HUDEP-2 (cell line): ENCODE results near the gene KCNMB1.
"Not testable (repeated sequence)": the region's sequence is repeated elsewhere in the genome, so short reads cannot be mapped to it uniquely, and the experiment has no call there.

Experiments
- DNase-seq, 76 experiments: peaks; one replicate each; lab custom pipeline; 2025; ENCODE audit not compliant: unreplicated experiment in 76 of 76; lab: John Stamatoyannopoulos, UW

KCNMB1 gene

GRCh38 chr5:170380361-170380951 lies 8.7 kb downstream of the KCNMB1 start:
- DNase-seq = no peak

DNA sequence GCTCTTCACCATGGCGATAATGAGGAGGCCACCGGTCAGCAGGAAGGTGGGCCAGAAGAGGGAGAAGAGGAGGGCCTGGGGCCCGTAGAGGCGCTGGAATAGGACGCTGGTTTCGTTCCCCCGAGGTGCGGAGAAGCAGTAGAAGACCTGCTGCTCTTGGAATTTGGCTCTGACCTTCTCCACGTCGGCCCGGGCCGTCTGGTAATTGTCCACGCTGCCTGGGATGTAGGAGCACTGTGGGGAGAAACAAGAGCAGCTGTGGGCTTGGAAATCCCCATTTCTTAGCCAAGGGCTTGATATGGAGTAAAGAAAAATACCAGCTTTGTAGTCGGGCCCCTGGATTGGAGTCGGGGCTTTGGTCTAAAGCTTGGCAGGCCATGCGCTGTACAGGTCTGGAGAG lies 10.4 kb downstream of the KCNMB1 start:
- no peak for DNase-seq

DNA sequence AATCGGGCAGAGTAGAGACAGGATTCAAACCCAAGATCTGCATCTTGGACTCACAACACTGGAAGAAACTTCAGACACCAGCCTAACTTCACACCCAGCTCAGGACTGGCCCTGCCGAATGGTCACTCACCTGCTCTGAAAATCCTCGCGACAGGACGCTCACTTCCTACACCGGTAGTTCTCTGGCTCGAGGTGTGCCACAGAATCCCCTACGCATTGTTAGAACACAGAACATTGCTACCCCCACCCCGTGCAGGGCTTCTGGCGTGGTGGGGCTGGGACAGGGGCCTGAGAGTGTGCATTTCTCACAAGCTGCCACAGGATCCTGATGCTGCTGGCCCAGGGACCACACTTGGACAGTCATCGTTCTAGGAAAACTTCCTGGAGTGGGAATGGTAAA lies 12.1 kb downstream of the KCNMB1 start:
- DNase-seq = no peak

DNA sequence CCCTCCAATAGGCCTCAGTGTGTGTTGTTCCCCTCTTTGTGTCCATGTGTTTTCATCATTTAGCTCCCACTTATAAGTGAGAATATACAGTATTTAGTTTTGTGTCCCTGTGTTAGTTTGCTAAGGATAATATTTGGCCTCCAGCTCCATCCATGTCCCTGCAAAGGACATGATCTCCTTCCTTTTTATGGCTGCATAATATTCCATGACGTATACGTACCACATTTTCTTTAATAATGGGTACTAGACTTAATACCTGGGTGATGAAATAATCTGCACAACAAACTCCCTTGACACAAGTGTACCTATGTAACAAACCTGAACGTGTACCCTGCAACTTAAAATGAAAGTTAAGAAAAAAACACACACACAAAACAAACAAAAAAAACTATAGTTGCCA lies 12.6 kb downstream of the KCNMB1 start:
- DNase-seq = not testable (repeated sequence)

GRCh38 chr5:170375283-170375682 lies 13.9 kb downstream of the KCNMB1 start:
- no peak for DNase-seq

GRCh38 chr5:170372971-170373370 lies 16.2 kb downstream of the KCNMB1 start:
- no peak for DNase-seq

DNA sequence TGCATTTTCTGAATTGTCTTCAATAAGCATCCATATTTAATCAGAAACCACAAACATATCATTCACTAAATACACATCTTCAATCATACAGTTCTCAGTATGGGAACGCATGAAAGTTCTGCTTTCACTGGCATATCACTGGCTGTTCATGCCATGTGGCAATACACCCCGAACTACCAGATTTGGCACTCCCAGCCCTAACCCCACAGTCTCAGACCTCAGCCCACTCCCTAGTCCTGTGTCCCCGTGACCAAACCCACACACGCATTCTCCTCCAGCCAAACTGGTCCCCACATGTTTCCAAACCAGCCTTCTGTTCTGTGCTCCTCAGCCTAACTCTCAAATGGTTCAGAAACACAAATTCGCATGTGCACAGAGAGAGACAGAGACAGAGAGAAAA lies 20.6 kb downstream of the KCNMB1 start:
- no peak for DNase-seq

DNA sequence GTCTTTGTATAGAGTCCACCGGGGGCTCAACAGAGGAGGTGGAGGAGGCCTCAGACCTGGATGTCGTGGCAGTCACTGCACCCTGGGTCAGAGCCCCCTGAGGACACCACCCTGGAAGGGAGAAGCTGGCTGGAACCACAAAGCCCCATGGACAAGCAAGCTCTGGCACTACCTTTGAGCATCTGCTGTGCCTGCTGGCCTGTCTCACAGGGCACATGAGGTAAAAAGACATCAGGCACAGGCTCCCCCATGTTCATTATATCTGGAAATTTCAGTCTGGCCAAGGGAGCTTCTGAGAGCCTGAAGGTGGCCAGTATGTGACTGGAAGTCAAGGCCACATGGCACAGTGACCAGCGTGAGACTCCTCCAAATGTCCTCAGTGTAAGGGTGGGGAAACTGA lies 22.9 kb downstream of the KCNMB1 start:
- no peak for DNase-seq

- DNase-seq = no peak
These were observed 23.3 kb downstream of the KCNMB1 start for GRCh38 chr5:170365831-170366230.

DNA sequence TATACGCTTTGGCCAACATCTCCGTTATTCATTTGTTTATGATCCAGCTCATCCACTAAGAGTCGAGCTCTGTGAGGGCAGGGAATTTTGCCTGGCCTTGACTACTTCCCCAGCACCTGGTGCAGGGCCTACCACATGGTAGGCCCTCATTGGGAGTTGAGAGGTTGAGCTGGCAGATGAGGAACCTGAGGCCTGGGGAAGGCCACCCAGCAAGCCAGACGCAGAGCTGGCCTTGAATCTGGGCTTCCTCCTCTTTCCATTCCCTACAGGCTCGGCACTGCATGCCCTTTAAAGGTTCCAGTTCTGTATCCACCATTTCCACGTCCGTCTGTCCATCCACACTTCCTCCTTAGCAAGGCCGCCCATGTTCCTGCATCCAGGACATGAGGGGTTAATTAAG lies 24.2 kb downstream of the KCNMB1 start:
- no peak for DNase-seq

- DNase-seq = no peak
These were observed 25.5 kb downstream of the KCNMB1 start for GRCh38 chr5:170363671-170364070.

DNA sequence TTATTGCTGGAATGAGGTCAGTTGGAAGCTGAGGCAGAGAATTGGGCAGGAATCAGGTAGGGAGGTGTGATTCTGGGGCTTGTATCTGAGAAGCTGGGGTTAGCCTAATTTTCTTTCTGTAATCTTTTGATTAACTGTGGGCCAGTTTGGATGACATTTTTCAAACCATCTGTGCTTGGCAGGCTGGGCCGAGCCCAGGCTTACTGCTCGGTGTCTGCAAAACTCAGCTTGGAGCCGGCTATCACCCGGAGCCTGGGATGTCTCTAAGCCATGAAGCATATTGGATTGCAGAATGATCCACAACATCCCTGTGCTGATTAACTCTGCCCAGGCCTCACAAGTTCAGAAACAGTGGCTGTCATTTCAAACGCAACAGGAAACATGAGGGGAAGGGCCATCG lies 26.5 kb downstream of the KCNMB1 start:
- no peak for DNase-seq

DNA sequence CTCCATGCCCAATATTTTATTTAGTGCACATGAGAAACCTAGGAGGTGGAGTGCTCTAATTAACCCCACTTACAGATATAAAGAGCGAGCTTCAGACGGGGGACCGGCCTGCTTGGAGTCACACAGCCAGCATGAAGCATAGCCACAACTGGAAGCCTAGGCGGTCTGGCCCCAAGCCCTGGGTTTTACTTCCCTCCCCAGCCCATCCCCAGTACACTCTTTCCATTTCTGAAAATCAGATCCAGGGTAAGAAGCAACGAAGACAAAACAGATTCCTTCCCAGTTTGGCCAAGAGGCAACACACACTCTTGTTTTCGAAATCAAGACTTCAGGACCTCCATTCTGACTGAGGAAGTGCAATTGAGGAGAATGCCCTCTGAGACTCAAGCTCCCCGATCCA lies 27.1 kb downstream of the KCNMB1 start:
- no peak for DNase-seq

GRCh38 chr5:170361616-170362015 lies 27.6 kb downstream of the KCNMB1 start:
- no peak for DNase-seq

DNA sequence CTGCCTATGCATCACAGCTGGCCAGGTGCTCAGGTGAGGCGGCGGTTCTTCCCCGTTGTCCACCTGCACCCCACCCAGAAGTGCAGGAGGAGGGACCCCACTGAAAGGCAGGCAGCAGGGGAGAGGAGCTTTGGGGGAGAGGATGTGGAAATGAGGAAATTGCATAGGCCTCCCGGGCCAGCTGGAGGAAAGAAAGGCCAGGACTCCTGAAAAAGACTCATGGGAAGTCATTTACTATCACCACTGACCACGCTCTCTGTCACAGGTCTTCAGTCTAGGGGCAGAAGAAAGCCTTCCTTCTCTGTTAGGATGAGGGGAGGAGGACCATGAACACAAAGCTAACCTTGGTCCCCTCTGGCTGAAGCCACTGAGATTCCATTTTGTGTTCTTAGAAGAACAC lies 28.1 kb downstream of the KCNMB1 start:
- DNase-seq = no peak

DNA sequence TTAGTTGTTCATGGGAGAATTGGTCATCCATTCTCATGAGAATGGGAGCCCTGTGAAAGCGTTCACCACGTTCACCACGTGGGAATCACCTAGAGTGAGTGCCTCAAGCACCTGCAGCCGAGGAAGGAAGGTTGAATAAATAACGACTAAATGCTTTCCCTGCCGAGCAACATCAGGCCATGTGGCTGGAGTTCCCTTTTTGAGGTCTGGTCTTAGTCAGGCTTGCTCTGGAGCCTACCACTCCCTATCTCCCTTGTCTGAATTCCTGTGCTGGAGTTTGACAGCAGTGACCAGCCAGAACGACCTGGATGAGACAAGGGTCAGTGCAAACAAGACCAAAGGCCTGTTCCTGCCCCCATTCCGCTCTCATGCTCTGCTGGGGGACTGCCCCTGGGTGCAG lies 28.5 kb downstream of the KCNMB1 start:
- no peak for DNase-seq

DNA sequence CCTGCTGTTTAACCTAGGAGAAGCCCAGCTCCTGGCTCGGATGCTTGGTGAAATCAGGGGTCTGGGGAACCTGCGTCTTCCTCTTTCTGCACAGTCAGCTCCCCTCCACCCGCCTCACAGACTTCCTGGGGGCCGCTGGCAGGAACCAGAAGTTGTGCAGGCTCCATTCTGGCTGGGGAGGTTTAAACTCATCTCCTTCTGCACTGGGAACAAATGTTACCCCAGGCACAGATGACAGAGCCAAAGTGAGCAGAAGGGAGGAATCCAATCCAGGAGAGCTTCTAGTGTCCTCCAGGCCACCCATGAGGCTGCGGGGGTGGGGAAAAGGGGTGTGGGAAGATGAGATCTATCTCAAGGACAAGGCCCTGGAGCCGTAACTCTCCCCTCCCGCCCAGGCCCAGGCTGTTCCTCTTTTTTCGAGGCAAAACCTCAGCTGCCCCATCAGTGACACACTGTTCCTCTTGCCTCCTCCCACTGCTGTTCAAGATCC lies 31.2 kb downstream of the KCNMB1 start:
- peak in 51 of 76 experiments; percentile 4 to 74 (median 38) for DNase-seq

GRCh38 chr5:170355601-170356098 lies 33.5 kb downstream of the KCNMB1 start:
- no peak for DNase-seq

GRCh38 chr5:170353961-170354360 lies 35.2 kb downstream of the KCNMB1 start:
- DNase-seq = no peak

DNA sequence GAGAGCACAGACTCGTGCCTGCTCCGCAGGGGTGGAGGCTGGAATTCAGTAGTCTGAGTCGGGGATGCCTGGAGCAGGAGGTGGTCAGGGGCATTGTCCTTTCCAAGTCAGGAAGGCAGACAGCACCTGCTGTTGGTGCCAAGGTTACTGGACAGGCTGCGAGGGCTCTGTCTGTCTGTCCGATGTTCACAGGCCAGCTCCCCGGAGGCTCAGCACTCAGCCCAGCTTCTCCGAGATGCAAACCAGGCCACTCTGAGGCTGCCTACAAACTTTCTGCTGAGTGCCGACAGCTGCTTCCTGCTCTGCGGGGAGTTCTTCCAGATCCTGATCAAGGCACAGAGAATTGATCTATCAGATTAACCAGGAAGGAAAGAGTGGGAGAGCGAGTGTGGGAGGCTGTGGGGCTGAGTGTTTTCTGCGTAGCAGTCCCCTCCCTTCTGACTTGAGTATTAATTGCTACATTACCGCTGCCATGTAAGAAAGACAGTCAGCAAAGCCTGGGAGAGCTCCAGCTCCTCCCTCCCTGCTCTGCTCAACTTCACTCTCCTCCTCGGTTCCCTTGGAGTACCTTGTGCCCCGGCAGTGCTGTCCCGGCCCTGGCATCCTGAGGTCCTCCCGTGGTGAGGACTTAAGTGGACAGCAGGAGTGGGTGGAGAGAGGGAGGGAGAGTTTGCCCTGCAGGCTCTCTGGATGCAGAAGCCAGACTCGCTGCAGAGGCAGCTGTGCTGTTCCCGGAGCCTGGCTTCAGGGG lies 36.0 kb downstream of the KCNMB1 start:
- no peak for DNase-seq

GRCh38 chr5:170348137-170348633 lies 41.0 kb downstream of the KCNMB1 start:
- DNase-seq = no peak

DNA sequence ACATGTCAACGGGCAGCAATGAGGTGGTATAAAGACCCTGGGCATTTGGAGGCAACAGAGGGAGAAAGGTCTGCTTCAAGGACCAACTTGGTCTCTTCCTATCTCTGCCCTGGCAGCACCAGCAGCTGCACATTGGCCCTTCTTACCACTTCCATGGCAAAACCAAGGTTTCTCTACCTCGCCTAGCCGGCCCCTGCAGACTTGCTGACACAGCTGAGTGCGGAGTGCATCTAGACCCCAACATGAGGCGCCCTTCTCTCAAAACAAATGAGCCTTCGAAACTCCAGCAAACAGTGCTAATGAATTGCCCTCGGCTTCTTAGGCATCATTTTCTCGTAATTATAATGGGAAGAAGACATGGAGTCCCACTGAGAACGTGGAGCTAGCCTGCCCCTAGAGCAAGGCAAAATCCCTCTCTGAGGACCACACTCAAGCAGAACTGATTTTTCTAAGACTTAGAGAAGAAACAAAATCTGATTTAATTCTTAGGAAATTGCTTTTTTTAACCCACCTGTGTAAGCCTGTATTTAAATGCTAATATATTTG lies 42.1 kb downstream of the KCNMB1 start:
- no peak for DNase-seq
